T-helper 9 cell (primary cell): ENCODE results near the gene PRR14L.

ENCODE experiments used
- DNase-seq: peaks from one replicate; pipeline ENCODE4 v3.0.0-alpha.2; 2020

The PRR14L gene

DNA sequence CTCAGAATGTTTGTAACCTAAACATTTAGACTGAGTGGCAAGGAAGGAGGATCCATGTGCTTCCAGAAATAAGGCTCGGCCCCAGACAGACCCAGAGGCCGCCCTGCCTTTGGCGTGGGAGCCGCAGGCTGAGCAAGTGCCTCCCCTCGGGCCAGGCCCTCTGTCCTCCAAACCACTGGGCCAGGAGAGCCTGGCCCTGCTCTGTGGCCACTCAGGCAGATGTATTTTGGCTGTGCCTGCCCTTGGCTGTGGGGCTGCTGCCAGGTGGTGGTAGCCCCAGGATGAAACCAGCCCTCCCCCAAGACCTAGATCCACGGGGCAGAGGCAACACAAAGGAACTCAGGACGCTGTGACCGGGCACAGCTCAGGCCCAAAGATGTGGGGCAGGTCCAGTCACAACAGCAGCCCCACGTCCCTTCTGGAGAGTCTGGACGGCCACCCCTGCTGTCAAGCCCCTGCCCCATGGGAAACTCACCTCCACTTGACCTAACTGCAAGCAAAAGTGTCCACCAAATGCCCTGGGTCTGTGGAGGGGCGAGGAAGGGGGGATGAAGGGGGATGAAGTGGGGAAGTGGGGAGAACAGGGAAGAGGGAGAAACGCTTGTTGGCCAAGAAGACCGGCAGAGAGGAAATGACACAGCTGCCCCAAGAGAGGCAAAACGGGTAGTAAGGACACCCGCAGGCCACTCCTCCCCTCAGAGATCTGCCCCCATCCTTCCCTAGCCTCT is 111.9 kb downstream of the PRR14L start:
- DNase-seq = no peak

DNA sequence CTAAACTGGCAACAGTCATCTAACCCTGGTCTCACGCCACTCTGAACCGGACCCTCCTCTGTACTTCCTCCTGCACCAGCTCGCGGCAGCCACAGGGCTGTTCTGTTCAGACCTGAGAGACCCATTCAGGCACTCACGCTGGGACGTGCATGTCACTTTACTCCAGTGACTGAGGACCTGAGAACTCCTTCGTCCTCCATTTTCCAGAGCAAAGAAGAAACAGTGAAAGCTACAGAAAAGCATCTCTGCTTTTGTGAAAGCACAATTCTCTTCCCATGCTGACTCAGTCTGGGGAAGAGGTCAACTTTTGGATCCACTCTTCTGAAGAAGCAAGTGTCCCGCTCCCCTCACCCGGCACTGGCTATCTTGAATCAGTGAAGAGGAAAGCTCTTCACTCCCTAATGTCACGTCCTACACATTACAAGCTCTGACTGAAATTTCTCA is 112.5 kb downstream of the PRR14L start:
- no peak for DNase-seq

DNA sequence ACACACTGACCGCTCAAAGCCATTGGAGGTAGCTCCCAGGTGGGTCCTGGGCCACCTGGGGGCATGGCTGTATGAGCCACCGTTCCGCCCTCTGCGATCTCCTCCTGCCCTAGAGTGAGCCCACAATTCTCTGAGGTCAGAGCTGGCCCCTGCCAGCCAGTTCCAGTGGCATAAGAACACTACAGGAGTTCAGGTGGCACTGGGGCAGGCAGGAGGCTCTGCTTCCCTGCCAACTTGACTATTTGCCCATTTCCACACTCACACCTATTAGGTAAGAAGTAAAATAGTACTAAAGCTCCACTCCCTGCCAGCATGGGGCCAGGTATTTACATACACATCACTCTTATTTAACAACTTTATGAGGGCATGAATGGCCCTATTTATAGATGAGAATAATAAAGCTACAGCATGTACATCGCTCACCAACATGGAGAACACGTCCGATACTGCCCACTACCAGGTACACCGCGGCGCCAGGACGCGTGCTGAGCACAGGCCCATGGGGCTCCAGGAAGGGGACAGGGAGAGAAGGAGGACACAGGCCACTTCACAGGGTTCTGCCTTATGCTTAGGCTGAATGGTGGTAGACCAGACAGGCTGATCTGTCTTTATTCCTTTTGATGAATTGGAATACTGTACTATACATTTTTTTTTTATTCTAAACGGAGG is 114.2 kb downstream of the PRR14L start:
- DNase-seq = no peak

DNA sequence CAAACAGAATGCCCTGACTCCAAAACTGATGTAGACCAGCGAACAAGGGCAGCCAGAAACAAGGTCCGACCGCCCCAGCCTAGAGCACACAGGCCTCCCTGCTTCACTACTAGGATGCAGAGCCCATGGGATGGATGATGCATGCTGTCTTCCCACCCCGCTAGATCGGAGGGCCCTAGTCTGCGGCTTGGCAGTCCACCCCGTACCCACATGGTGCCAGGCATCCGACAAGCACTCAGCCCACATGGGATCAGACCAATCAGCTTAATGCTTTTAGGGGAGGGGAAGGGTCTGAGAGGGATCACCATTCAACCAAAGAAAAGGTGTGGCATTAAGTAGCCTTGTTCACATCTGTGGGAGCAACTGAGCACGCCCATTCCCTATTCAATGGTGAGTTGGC is 118.5 kb downstream of the PRR14L start:
- no peak for DNase-seq
